NK-92 (cell line): Measurements from ENCODE around the gene KRT20.
"Not testable (repeated sequence)": the region's sequence is repeated elsewhere in the genome, so short reads cannot be mapped to it uniquely, and the experiment has no call there.

ENCODE experiments used
- DNase-seq: peaks from one replicate; lab custom pipeline; 2025; ENCODE audit not compliant: unreplicated experiment; lab: John Stamatoyannopoulos, UW

Gene KRT20

DNA sequence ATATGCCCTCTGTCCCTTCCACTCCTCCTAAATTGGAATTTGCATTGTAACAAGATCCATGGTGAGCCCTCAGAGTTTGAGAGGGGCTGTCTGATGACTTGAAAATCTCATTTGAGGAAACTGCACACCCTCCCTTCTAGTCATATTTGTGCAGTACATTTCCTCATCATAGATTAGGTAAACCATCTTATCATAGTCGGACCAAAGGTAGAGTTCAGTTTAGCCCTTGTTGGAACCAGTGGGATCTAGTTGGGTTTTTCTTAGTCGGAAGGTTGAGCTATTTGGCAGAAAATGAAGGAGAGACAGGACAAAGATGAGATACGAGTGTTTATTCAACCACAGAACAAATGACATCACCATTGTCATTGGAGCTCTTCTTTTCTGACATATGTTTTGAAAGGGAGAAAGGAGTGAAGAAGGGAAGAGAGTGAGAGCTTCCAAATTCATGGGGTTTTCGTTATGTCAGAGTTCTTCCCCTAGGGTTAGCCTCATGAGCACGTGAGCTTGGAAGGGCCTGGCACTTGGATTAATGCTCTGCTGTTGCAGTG, 15.8 kb upstream of the KRT20 start:
- DNase-seq, result no peak

GRCh38 chr17:40896916-40897455, 11.9 kb upstream of the KRT20 start:
- DNase-seq, result no peak

GRCh38 chr17:40895106-40895730, 10.2 kb upstream of the KRT20 start:
- DNase-seq, result no peak

DNA sequence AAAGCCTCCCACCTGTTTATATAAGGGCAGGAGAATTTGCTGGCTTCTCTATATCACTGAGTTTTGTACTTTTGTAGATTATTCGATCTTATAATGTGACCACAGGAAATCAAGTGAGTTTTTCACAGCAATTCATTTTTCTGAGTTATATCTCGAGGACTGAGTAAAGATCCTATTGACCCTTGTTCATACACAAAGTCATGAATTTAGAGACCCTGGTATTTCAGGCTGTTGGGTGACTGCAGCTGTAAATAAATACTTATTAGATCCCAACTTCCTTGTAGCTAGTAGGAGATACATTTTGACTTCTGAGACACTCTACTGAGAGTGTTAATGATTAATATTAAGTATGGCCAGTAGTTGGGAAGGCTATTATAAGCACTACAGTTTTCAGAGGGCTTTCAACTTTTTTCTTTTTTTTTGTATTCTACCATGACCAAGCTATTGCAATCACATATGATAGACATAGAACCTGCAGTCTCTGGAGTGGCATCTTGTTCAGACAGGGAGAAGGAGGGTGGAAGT, 3.2 kb upstream of the KRT20 start:
- no peak for DNase-seq

- no peak for DNase-seq
Observed at GRCh38 chr17:40886090-40886489, 1.0 kb upstream of the KRT20 start.

GRCh38 chr17:40883626-40884334, 1.3 kb downstream of the KRT20 start:
- DNase-seq, result no peak

DNA sequence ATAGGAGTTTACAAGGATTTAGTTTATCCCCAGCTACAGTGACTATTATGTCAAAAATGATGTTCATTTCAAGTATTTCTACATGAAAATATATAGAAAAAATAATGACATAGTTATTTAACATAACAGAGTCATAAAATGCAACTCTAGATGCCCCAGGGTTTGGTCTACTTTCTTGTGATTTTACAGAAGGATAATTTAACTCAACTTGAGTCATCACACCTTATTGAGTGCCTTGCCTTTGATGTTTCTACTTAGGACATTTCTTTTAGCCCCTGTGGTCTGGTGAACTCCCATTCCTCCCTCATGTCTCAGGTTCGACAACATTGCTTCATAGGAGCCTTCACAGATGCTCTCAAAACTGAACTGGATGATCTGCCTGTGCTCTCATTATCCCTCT, 2.0 kb downstream of the KRT20 start:
- DNase-seq, result no peak

- DNase-seq, result no peak
Observed at GRCh38 chr17:40879026-40879425, 6.0 kb downstream of the KRT20 start.

- no peak for DNase-seq
Observed at GRCh38 chr17:40878044-40878443, 7.0 kb downstream of the KRT20 start.

- DNase-seq, result no peak
Observed at GRCh38 chr17:40873801-40874200, 11.2 kb downstream of the KRT20 start.

GRCh38 chr17:40873255-40873654, 11.8 kb downstream of the KRT20 start:
- no peak for DNase-seq

GRCh38 chr17:40872416-40872815, 12.6 kb downstream of the KRT20 start:
- no peak for DNase-seq

- DNase-seq, result no peak
Observed at GRCh38 chr17:40871316-40871715, 13.7 kb downstream of the KRT20 start.

DNA sequence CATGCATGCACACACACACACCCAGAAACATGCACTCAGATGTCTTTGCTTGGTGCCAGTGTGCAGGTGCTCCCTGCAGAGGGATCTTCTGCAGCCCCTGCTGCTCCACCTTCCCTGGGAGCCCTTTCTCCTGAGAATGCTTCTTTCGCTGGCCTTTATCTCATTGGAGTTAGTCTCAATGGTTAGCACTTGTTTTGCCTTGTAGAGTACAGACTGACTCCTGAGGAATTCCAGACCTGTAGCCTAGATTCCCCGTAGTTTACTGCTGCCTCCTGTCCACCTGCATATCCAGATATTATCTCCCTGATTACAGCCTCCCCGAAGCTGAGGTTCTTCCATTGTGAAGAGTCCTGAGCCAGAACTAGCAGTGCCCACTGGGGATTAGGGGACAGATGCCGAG, 14.9 kb downstream of the KRT20 start:
- DNase-seq, result no peak

- DNase-seq, result no peak
Observed at GRCh38 chr17:40866838-40867237, 18.2 kb downstream of the KRT20 start, which contains the start of gene KRT12. KRT12 (minus strand) TSS chr17:40867223; CDS start chr17:40867186, 37 bp downstream.

DNA sequence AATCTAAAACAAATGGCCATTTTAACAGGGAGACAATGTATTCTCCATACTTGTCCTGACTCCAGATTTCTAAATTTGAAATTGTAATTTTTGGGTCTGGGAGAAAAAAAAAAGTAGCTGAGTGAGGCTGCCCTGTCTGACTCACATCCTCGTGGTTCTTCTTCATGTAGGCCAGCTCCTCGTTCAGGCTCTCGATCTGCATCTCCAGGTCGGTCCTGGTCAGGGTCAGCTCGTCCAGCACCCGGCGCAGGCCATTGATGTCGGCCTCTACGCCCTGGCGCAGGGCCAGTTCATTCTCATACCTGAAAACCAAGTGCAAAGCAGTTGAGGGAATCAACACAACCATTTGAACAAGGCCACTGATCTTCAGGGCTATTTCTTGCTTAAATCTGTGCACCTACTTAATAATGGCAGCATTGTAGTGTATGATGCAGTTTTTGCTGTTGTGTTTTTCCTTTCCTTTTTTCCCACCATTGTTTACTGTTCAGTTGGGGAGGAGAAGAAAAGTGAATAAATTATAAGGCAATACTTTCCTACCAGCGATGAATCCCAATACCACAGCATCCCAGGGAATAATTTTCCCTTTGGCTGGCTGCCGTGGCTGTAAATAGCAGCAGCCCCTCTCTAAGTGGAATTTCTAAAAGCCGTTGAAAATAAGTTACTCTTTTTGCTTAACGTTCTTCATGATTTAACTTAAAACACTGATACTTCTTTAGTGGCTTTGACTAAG, 20.2 kb downstream of the KRT20 start:
- no peak for DNase-seq

- no peak for DNase-seq
Observed at GRCh38 chr17:40862985-40863733, 21.9 kb downstream of the KRT20 start.

- no peak for DNase-seq
Observed at GRCh38 chr17:40859536-40859935, 25.5 kb downstream of the KRT20 start.

GRCh38 chr17:40858667-40859066, 26.4 kb downstream of the KRT20 start:
- DNase-seq, result not testable (repeated sequence)

GRCh38 chr17:40857535-40857934, 27.5 kb downstream of the KRT20 start:
- no peak for DNase-seq
